Epithelial cell of esophagus (primary cell): Measurements from ENCODE around the gene RPS6KA6.

ENCODE experiments used
- DNase-seq: peaks from one replicate; pipeline ENCODE4 v3.0.0; 2010; ENCODE audit warnings: low read depth
- H3K4me3 ChIP-seq: 2 replicates; pipeline ENCODE4 v1.5.1; 2011; ENCODE audit warnings: mild to moderate bottlenecking, low read length, control low read depth
- CTCF ChIP-seq: IDR thresholded peaks from 2 replicates; pipeline ENCODE4 v1.5.1; 2011; ENCODE audit warnings: low read depth, mild to moderate bottlenecking, low read length, control low read depth, inconsistent platforms; ENCODE audit not compliant: insufficient read depth; ENCODE audit errors: missing control alignments

The RPS6KA6 gene

GRCh38 chrX:84188320-84188834 lies 378 bp upstream of the RPS6KA6 start:
- peak; percentile 49 for DNase-seq

GRCh38 chrX:84186603-84187532 lies 1.1 kb downstream of the RPS6KA6 start:
- peak; percentile 7 for TF ChIP-seq CTCF
- DNase-seq, result peak; percentile 6
- H3K4me3 ChIP-seq, result peak overlapping the region; percentile 50

More at GRCh38 chrX:84188320-84188834, 378 bp upstream of the RPS6KA6 start:
- peak overlapping the region; percentile 49 for H3K4me3 ChIP-seq
- peak; percentile 5 for TF ChIP-seq CTCF

- DNase-seq, result no peak
- TF ChIP-seq CTCF, result no peak
- H3K4me3 ChIP-seq, result no peak overlapping the region
Measured at GRCh38 chrX:84182516-84182915, 5.5 kb downstream of the RPS6KA6 start.

- no peak for TF ChIP-seq CTCF
- peak; percentile 0 for DNase-seq
- no peak overlapping the region for H3K4me3 ChIP-seq
Measured at GRCh38 chrX:84175958-84176357, 12.0 kb downstream of the RPS6KA6 start.

GRCh38 chrX:84175274-84175673 lies 12.7 kb downstream of the RPS6KA6 start:
- no peak for DNase-seq
- TF ChIP-seq CTCF, result no peak
- H3K4me3 ChIP-seq, result no peak overlapping the region

- TF ChIP-seq CTCF, result no peak
- DNase-seq, result no peak
- no peak overlapping the region for H3K4me3 ChIP-seq
Measured at GRCh38 chrX:84174348-84174747, 13.7 kb downstream of the RPS6KA6 start.
